Measurements from ENCODE around the gene POLR2J2.
"Not testable (repeated sequence)": the region's sequence is repeated elsewhere in the genome, so short reads cannot be mapped to it uniquely, and the experiment has no call there.

GRCh38 chr7:102673447-102674067, 2.1 kb upstream of the POLR2J2 start:
- TF ChIP-seq CTCF (IDR thresholded peaks at IDR 0.05; ENCODE audit: insufficient read depth, low read length); POLR2AphosphoS5 (IDR thresholded peaks at IDR 0.05; ENCODE audit: low read depth); SPI1 (IDR thresholded peaks at IDR 0.05; ENCODE audit: borderline replicate concordance, low read depth); GABPA (IDR thresholded peaks at IDR 0.05; ENCODE audit: low read depth): not testable (repeated sequence)
